Kidney (tissue), 14 donors: ENCODE results near the gene UBE3D. TPM values are rescaled to one million over a fixed set of nuclear protein-coding genes. Genes with fewer than 3 reads are reported as not detected.

Experiments used
- DNase-seq, 5 donors: peaks; one replicate each; pipeline ENCODE4 v3.0.0-alpha.2; 2013 to 2020
- FAIRE-seq: peaks from 2 replicates; lab custom pipeline; 2012; peaks lifted over from hg19 to GRCh38; lab: Jason Lieb, UNC
- H3K27ac ChIP-seq, 2 donors: one replicate each; pipeline ENCODE4 v1.7.0; 2013; ENCODE audit warnings: low read depth in 2 of 2, low read length in 2 of 2, inconsistent platforms in 1 of 2
- H3K27me3 ChIP-seq: one replicate; pipeline ENCODE4 v1.7.1; 2013; ENCODE audit warnings: low read length, inconsistent platforms; ENCODE audit not compliant: control insufficient read depth, insufficient read depth
- H3K36me3 ChIP-seq, 3 donors: one replicate each; pipeline versions ENCODE4 v1.7.0 to v1.7.1; 2013; ENCODE audit warnings: low read length in 3 of 3, control low read depth in 1 of 3, inconsistent platforms in 1 of 3; ENCODE audit not compliant: insufficient read depth in 3 of 3, control insufficient read depth in 2 of 3
- H3K4me1 ChIP-seq, 3 donors: one replicate each; pipeline versions ENCODE4 v1.7.0 to v1.7.1; 2013; ENCODE audit warnings: low read length in 3 of 3, inconsistent platforms in 1 of 3, low read depth in 1 of 3; ENCODE audit not compliant: control insufficient read depth in 2 of 3, insufficient read depth in 2 of 3
- H3K4me3 ChIP-seq, 3 donors: one replicate each; pipeline versions ENCODE4 v1.7.0 to v1.8.1; 2013; ENCODE audit warnings: low read length in 3 of 3, control low read depth in 1 of 3, inconsistent platforms in 1 of 3
- H3K9ac ChIP-seq, 3 donors: one replicate each; pipeline versions ENCODE4 v1.7.0 to v1.7.1; 2013; ENCODE audit warnings: low read length in 3 of 3, control low read depth in 1 of 3, inconsistent platforms in 1 of 3
- H3K9me3 ChIP-seq, 3 donors: one replicate each; pipeline versions ENCODE4 v1.7.0 to v1.7.1; 2013; ENCODE audit warnings: low read length in 3 of 3, control low read depth in 1 of 3, inconsistent platforms in 1 of 3; ENCODE audit not compliant: control insufficient read depth in 2 of 3, insufficient read depth in 1 of 3
- CTCF ChIP-seq: IDR thresholded peaks from 3 replicates; pipeline ENCODE4 v1.5.1; 2012; ENCODE audit warnings: mild to moderate bottlenecking, moderate library complexity, borderline replicate concordance; ENCODE audit not compliant: insufficient read depth; ENCODE audit errors: extremely low read depth
- intact Hi-C: fragments of 100-400 bp; cut with DNase I; formaldehyde crosslinking; loops from one replicate; pipeline ENCODE4 v1.11.1; 2022
- polyA plus RNA-seq: library from polyadenylated mRNA; stranded (reverse); fragments of 350-450 nt; fragmentation: Illumina TruSeq; extraction: RNeasy Lipid Tissue Mini Kit (QIAGEN cat#74804); gene quantifications from one replicate; pipeline ENCODE4 v1.2.3, GENCODE V29; 2014; ENCODE audit warnings: low read depth, low replicate concordance; ENCODE audit not compliant: insufficient read depth
- total RNA-seq: library from RNA; stranded (reverse); fragmentation: NEBNext Ultra II Directional; extraction: Animal tissue kit (Norgen Biotek cat#: 25700); gene quantifications from one replicate; pipeline ENCODE4 v1.2.1, GENCODE V29; 2021
- donor health status: control.
- donor health status: control.
- donor health status: control.
- donor health status: control.
- donor health status: control.
- donor health status: DM: yes; HTN: yes; CAD: no.
- donor health status: Normal renal cell carcinoma (clear cell type).

The UBE3D gene
- total and polyA plus RNA-seq, 2 donors from 2014 or later = 4.8 to 6.0 TPM

DNA sequence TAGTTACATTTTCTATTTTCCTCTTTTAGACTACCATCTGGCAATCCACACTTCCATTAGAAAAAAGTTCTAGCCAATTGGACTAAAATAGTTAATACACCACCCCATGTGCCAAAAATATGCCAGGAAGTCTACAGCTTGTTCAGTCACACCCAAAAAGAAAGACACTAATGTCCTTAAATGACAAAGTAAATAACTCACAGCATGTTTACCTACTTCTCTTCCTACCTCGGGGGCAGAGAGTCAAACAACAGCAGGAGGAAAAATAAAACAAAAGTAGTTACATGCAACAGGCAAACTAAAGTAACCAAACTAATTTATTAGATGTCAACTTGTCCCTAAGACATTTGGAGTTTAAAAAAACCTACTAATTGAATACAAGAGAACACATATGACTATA lies 57.0 kb downstream of the UBE3D start:
- TF ChIP-seq CTCF = no peak
- FAIRE-seq = no peak
- no peaks in the 10 kb centered on the region for H3K4me1 ChIP-seq
- H3K9ac ChIP-seq = no peak overlapping the region
- H3K27ac ChIP-seq = no peak overlapping the region
- no peaks in the 10 kb centered on the region for H3K27me3 ChIP-seq
- peak in 1 of 5 donors; percentile 7 for DNase-seq
- no peaks in the 10 kb centered on the region for H3K36me3 ChIP-seq
- H3K4me3 ChIP-seq = no peak overlapping the region
- intact Hi-C loops = no loop called here
- no peaks in the 10 kb centered on the region for H3K9me3 ChIP-seq

DNA sequence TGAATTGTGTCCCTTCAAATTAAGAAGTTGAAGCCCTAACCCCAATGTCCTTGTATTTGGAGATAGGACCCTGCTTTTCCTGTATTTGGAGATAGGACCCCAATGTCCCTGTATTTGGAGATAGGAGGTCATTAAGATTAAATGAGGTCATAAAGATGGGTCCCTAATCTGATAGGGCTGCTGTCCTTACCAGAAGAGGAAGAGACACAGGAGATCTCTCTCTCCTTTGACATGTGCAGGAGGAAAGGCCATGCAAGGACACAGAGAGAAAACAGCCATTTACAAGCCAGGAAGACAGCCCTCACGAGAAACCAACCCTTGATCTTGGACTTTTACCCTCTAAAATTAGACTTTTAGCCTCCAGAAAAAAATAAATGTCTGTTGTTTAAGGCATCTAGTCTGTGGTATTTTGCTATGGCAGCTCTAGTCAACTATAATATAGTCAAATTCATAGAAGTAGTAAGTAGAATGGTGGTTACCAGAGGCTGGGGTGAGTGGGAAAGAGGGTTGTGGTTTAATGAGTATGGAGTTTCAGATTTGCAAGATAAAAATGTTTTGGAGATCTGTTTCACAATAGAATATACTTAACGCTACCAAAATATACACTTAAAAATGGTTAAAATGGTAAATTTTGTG lies 59.3 kb downstream of the UBE3D start:
- DNase-seq (no peak), FAIRE-seq (no peak)
- intact Hi-C loops = no loop called here
- H3K9ac ChIP-seq = no peak overlapping the region
- no peaks in the 10 kb centered on the region for H3K27me3 ChIP-seq
- no peak overlapping the region for H3K4me3 ChIP-seq
- no peaks in the 10 kb centered on the region for H3K4me1 ChIP-seq
- H3K9me3 ChIP-seq = no peaks in the 10 kb centered on the region
- no peak for TF ChIP-seq CTCF
- no peak overlapping the region for H3K27ac ChIP-seq
- H3K36me3 ChIP-seq = no peaks in the 10 kb centered on the region

DNA sequence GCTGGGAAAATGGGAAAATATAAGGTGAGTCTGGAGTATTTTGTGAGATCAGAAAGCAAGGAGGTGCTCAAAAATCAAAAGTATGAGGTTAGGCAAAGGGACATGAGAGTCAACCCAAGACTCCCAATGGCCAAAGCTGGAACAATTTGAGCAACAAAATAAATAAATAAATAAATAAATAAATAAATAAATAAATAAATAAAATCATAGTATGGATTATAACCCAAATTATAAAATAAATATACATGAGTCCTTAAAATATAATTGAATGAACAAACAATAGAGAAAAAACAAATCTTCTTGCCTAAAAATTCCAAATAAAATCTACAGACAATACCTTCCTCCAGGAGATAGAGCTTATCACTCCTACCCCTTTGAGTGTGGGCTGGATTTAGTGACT lies 69.5 kb downstream of the UBE3D start:
- no peaks in the 10 kb centered on the region for H3K4me1 ChIP-seq
- DNase-seq (no peak), FAIRE-seq (no peak)
- H3K27me3 ChIP-seq = no peaks in the 10 kb centered on the region
- H3K27ac ChIP-seq = no peak overlapping the region
- H3K9ac ChIP-seq = no peak overlapping the region
- intact Hi-C loops = no loop called here
- H3K4me3 ChIP-seq = no peak overlapping the region
- H3K9me3 ChIP-seq = no peaks in the 10 kb centered on the region
- H3K36me3 ChIP-seq = no peaks in the 10 kb centered on the region
- no peak for TF ChIP-seq CTCF

DNA sequence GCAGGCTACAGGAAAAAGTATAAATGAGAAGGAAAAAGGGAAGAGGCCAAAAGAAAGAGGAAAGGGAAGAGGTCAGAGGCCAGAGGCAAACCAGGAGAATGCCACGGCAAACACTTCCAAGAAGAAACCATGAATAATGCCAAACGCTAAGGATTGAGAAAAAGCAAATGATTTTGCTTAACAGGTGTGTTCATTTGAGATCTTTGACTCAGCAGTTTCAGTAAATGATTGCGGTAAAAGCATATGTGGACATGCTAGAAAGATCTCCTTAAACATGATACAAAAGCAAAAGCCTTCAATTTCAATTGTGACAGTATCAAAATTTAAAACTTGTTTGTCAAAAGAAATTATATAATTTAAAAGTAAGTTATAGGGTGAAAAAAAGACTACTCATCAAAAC lies 70.6 kb downstream of the UBE3D start:
- no peak for DNase-seq
- intact Hi-C loops = no loop called here
- no peaks in the 10 kb centered on the region for H3K36me3 ChIP-seq
- H3K4me3 ChIP-seq = no peak overlapping the region
- no peak for TF ChIP-seq CTCF
- H3K27ac ChIP-seq = no peak overlapping the region
- H3K4me1 ChIP-seq = peaks cover 0 to 1% (median 0%) of the 10 kb centered on the region in 3 donors
- H3K9ac ChIP-seq = no peak overlapping the region
- H3K9me3 ChIP-seq = no peaks in the 10 kb centered on the region
- no peaks in the 10 kb centered on the region for H3K27me3 ChIP-seq
- FAIRE-seq = no peak
